ENCODE results near the gene SMAD9.

Gene SMAD9

DNA sequence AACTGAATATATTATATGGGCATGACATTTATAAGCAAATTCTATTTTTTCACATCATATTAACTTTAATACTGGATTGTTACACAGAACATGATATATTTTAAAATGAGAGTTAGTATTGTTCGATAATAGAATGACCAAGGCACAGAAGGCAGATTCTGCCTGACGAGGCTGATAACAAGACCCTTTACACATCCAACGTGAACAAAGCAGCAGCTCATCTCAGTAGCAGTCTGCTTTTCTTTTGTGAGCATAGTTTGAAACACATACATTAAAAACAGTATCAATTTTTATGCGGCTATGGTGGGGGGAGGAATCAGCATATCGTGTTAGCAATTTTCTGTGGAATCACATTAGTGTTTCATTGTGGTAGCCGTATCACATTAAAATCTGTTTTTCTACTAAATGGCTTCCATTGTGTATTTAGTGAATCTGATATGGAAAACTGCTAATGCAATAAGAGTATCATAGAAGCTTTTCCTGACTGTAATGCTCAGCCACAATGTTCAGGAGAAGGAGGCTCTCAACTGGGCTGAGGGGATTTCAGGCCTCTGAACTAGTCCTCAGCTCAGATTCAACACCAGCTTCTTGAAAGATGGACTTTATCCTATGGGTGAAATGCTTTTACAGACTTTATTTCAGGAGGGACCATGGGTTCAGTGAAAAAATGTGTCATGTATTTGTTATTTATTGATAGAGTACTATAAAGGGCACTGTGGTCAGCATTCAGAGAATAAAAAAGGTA, 4.0 kb downstream of the SMAD9 start:
- Histone ChIP-seq H3K79me2 (ENCODE audit: insufficient read depth, low read length) (no peaks in the 10 kb centered on the region), H3K4me3 (ENCODE audit: low read length, poor library complexity, severe bottlenecking) (no peak overlapping the region), H3K36me3 (ENCODE audit: insufficient read depth, low read length) (no peaks in the 10 kb centered on the region), H3K27me3 (ENCODE audit: insufficient read depth, low read length, poor library complexity, severe bottlenecking) (no peaks in the 10 kb centered on the region), H2AFZ (ENCODE audit: low read length) (no peak overlapping the region), H3K4me1 (ENCODE audit: insufficient read depth, low read length, poor library complexity, severe bottlenecking) (no peaks in the 10 kb centered on the region), H3K9me3 (ENCODE audit: insufficient read depth, low read depth, low read length) (no peaks in the 10 kb centered on the region), H3K9ac (ENCODE audit: low read depth, low read length, poor library complexity, severe bottlenecking) (no peak overlapping the region), H3F3A (ENCODE audit: low read depth) (no peaks in the 10 kb centered on the region), H3K9me2 (replicated peaks; ENCODE audit: low read depth, low read length) (no peaks in the 10 kb centered on the region), H4K20me1 (ENCODE audit: insufficient read depth, low read length, poor library complexity, severe bottlenecking) (no peaks in the 10 kb centered on the region), H3K4me2 (ENCODE audit: low read depth, low read length, poor library complexity, severe bottlenecking) (no peak overlapping the region)
- TF ChIP-seq, protein P1, sequence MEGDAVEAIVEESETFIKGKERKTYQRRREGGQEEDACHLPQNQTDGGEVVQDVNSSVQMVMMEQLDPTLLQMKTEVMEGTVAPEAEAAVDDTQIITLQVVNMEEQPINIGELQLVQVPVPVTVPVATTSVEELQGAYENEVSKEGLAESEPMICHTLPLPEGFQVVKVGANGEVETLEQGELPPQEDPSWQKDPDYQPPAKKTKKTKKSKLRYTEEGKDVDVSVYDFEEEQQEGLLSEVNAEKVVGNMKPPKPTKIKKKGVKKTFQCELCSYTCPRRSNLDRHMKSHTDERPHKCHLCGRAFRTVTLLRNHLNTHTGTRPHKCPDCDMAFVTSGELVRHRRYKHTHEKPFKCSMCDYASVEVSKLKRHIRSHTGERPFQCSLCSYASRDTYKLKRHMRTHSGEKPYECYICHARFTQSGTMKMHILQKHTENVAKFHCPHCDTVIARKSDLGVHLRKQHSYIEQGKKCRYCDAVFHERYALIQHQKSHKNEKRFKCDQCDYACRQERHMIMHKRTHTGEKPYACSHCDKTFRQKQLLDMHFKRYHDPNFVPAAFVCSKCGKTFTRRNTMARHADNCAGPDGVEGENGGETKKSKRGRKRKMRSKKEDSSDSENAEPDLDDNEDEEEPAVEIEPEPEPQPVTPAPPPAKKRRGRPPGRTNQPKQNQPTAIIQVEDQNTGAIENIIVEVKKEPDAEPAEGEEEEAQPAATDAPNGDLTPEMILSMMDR (conservative IDR thresholded peaks at IDR 0.05; ENCODE audit: low read length) = no peak
- no peak for TF ChIP-seq EZH2phosphoT487 (IDR thresholded peaks at IDR 0.05; ENCODE audit: borderline replicate concordance)

DNA sequence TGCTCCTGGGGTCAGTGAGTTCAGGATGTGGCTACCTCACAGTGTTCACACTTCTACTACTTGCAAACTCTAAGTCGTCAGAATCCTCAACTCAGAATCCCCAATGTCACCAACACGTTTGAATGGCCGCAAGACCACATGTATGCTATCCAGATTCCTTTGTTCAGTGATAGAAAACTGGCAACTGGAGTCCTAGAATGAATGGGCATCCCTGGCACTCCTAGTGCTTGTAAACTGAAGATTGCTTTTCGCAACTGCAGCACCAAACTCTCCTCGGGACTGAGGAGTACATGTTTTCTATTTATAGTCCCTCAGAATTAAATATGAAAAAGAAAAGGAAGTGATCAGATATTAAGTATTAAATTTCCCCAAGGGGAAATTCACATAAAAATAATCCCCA, 4.9 kb downstream of the SMAD9 start:
- Histone ChIP-seq H3K4me2 (ENCODE audit: low read depth, low read length, poor library complexity, severe bottlenecking) (no peak overlapping the region), H3K9me3 (ENCODE audit: insufficient read depth, low read depth, low read length) (no peaks in the 10 kb centered on the region), H3K79me2 (ENCODE audit: insufficient read depth, low read length) (no peaks in the 10 kb centered on the region), H3K4me3 (ENCODE audit: low read length, poor library complexity, severe bottlenecking) (no peak overlapping the region), H3K36me3 (ENCODE audit: insufficient read depth, low read length) (no peaks in the 10 kb centered on the region), H3K4me1 (ENCODE audit: insufficient read depth, low read length, poor library complexity, severe bottlenecking) (no peaks in the 10 kb centered on the region), H4K20me1 (ENCODE audit: insufficient read depth, low read length, poor library complexity, severe bottlenecking) (no peaks in the 10 kb centered on the region), H3F3A (ENCODE audit: low read depth) (no peaks in the 10 kb centered on the region), H3K27me3 (ENCODE audit: insufficient read depth, low read length, poor library complexity, severe bottlenecking) (no peaks in the 10 kb centered on the region), H2AFZ (ENCODE audit: low read length) (no peak overlapping the region), H3K9me2 (replicated peaks; ENCODE audit: low read depth, low read length) (no peaks in the 10 kb centered on the region), H3K9ac (ENCODE audit: low read depth, low read length, poor library complexity, severe bottlenecking) (no peak overlapping the region)
- TF ChIP-seq EZH2phosphoT487 (IDR thresholded peaks at IDR 0.05; ENCODE audit: borderline replicate concordance) = no peak
- TF ChIP-seq, protein P1 (conservative IDR thresholded peaks at IDR 0.05; ENCODE audit: low read length) = no peak

GRCh38 chr13:36914648-36915047, 5.4 kb downstream of the SMAD9 start:
- Histone ChIP-seq H2AFZ (ENCODE audit: low read length) (no peak overlapping the region), H3K27me3 (ENCODE audit: insufficient read depth, low read length, poor library complexity, severe bottlenecking) (no peaks in the 10 kb centered on the region), H3K36me3 (ENCODE audit: insufficient read depth, low read length) (no peaks in the 10 kb centered on the region), H3K4me3 (ENCODE audit: low read length, poor library complexity, severe bottlenecking) (no peak overlapping the region), H3F3A (ENCODE audit: low read depth) (no peaks in the 10 kb centered on the region), H3K4me1 (ENCODE audit: insufficient read depth, low read length, poor library complexity, severe bottlenecking) (no peaks in the 10 kb centered on the region), H3K9ac (ENCODE audit: low read depth, low read length, poor library complexity, severe bottlenecking) (no peak overlapping the region), H3K4me2 (ENCODE audit: low read depth, low read length, poor library complexity, severe bottlenecking) (no peak overlapping the region), H3K9me2 (replicated peaks; ENCODE audit: low read depth, low read length) (no peaks in the 10 kb centered on the region), H3K79me2 (ENCODE audit: insufficient read depth, low read length) (no peaks in the 10 kb centered on the region), H3K9me3 (ENCODE audit: insufficient read depth, low read depth, low read length) (no peaks in the 10 kb centered on the region), H4K20me1 (ENCODE audit: insufficient read depth, low read length, poor library complexity, severe bottlenecking) (no peaks in the 10 kb centered on the region)
- no peak for TF ChIP-seq EZH2phosphoT487 (IDR thresholded peaks at IDR 0.05; ENCODE audit: borderline replicate concordance)
- TF ChIP-seq, protein P1 (conservative IDR thresholded peaks at IDR 0.05; ENCODE audit: low read length) = no peak
